Tibial artery (tissue), 4 donors: ENCODE results near the gene ZFAND2B.

Experiments used
- DNase-seq, 2 donors: peaks; one replicate each; pipeline ENCODE4 v3.0.0-alpha.2; 2019
- H3K27ac ChIP-seq, 2 donors: fragments of 200-600 bp; sonication (generic) in 1 of 2; 1 replicate in 1 of 2; 2 replicates in 1 of 2; pipeline ENCODE4 v1.5.1; 2018 to 2019; ENCODE audit warnings: mild to moderate bottlenecking in 1 of 2
- H3K27me3 ChIP-seq, 2 donors: fragments of 200-600 bp; sonication (generic) in 1 of 2; one replicate each; pipeline versions ENCODE4 v1.5.1 to v1.6.0; 2016 to 2019
- H3K36me3 ChIP-seq, 3 donors: fragments of 200-600 bp; sonication (generic) in 2 of 3; one replicate each; pipeline ENCODE4 v1.5.1; 2016 to 2019; ENCODE audit warnings: mild to moderate bottlenecking in 2 of 3
- H3K4me1 ChIP-seq, 4 donors: fragments of 200-600 bp; sonication (generic) in 2 of 4; 1 replicate in 3 of 4; 2 replicates in 1 of 4; pipeline ENCODE4 v1.5.1; 2016 to 2019
- H3K4me3 ChIP-seq, 2 donors: fragments of 200-600 bp; sonication (generic) in 1 of 2; 1 replicate in 1 of 2; 2 replicates in 1 of 2; pipeline ENCODE4 v1.5.1; 2018 to 2019; ENCODE audit warnings: mild to moderate bottlenecking in 2 of 2
- H3K9me3 ChIP-seq, 3 donors: fragments of 200-600 bp; sonication (generic) in 1 of 3; one replicate each; pipeline ENCODE4 v1.5.1; 2016 to 2019
- intact Hi-C: fragments of 100-400 bp; cut with DNase I; formaldehyde crosslinking; loops from one replicate; pipeline ENCODE4 v1.15.0; 2023; ENCODE audit warnings: low total_unique reads
- TF ChIP-seq, protein P1 (sequence below), 2 experiments: fragments of 200-600 bp in 1 of 2; fragments of 450-650 bp in 1 of 2; IDR thresholded peaks; one replicate each; pipeline ENCODE4 v1.5.1; 2017 to 2019; ENCODE audit warnings: antibody characterized with exemption in 2 of 2, mild to moderate bottlenecking in 1 of 2, moderate library complexity in 1 of 2

The ZFAND2B gene

DNA sequence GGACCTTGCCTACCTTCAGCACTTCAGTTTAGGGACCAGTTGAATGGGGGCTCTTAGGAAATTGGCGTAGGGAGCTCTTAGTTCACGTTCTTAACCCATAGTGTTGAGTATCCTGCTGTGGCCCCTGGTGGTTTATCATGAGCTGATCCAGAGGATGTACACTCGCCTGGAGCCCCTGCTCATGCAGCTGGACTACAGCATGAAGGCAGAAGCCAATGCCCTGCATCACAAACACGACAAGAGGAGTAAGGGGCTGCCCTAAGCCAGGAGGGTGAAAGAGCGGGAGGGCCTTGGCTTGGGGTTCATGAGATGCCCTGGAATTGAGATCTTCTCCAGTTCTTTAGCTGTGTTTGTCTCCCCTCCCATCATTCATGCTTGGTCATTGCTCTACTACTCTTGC is 25.6 kb upstream of the ZFAND2B start:
- intact Hi-C loops, result no loop called here
- Histone ChIP-seq H3K27me3 (no peaks in the 10 kb centered on the region), H3K27ac (no peak overlapping the region), H3K4me3 (no peak overlapping the region), H3K4me1 (peaks cover 4 to 19% (median 17%) of the 10 kb centered on the region in 4 donors), H3K36me3 (peaks cover 47 to 55% (median 54%) of the 10 kb centered on the region in 3 donors), H3K9me3 (no peaks in the 10 kb centered on the region)
- no peak for DNase-seq
- TF ChIP-seq, protein P1, sequence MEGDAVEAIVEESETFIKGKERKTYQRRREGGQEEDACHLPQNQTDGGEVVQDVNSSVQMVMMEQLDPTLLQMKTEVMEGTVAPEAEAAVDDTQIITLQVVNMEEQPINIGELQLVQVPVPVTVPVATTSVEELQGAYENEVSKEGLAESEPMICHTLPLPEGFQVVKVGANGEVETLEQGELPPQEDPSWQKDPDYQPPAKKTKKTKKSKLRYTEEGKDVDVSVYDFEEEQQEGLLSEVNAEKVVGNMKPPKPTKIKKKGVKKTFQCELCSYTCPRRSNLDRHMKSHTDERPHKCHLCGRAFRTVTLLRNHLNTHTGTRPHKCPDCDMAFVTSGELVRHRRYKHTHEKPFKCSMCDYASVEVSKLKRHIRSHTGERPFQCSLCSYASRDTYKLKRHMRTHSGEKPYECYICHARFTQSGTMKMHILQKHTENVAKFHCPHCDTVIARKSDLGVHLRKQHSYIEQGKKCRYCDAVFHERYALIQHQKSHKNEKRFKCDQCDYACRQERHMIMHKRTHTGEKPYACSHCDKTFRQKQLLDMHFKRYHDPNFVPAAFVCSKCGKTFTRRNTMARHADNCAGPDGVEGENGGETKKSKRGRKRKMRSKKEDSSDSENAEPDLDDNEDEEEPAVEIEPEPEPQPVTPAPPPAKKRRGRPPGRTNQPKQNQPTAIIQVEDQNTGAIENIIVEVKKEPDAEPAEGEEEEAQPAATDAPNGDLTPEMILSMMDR (IDR thresholded peaks at IDR 0.05), result no peak

DNA sequence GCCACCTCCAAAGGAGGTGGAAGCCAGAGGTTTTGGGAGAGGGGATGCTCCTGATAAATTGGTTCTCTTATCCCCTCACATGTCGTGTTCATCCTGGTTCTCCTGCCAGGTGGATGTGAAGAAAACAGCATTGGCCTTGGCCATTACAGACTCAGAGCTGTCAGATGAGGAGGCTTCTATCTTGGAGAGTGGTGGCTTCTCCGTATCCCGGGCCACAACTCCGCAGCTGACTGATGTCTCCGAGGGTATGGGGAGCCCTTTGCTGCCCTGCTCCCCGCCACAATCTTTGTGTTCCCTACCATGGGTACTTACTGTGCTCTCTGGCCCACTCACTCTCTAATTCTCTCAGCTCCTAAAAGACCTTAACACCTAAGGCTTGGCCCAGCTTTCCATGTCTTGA is 25.1 kb upstream of the ZFAND2B start:
- Histone ChIP-seq H3K27ac (no peak overlapping the region), H3K27me3 (no peaks in the 10 kb centered on the region), H3K36me3 (peaks cover 47 to 55% (median 54%) of the 10 kb centered on the region in 3 donors), H3K4me1 (peaks cover 4 to 18% (median 17%) of the 10 kb centered on the region in 4 donors), H3K4me3 (no peak overlapping the region), H3K9me3 (no peaks in the 10 kb centered on the region)
- intact Hi-C loops, result no loop called here
- no peak for DNase-seq
- TF ChIP-seq, protein P1 (IDR thresholded peaks at IDR 0.05), result no peak

DNA sequence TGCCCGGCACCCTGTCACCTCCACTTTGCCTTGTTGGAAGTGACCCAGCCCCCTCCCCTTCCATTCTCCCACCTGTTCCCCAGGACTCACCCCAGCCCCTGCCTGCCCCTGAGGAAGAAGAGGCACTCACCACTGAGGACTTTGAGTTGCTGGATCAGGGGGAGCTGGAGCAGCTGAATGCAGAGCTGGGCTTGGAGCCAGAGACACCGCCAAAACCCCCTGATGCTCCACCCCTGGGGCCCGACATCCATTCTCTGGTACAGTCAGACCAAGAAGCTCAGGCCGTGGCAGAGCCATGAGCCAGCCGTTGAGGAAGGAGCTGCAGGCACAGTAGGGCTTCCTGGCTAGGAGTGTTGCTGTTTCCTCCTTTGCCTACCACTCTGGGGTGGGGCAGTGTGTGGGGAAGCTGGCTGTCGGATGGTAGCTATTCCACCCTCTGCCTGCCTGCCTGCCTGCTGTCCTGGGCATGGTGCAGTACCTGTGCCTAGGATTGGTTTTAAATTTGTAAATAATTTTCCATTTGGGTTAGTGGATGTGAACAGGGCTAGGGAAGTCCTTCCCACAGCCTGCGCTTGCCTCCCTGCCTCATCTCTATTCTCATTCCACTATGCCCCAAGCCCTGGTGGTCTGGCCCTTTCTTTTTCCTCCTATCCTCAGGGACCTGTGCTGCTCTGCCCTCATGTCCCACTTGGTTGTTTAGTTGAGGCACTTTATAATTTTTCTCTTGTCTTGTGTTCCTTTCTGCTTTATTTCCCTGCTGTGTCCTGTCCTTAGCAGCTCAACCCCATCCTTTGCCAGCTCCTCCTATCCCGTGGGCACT is 24.0 kb upstream of the ZFAND2B start:
- Histone ChIP-seq H3K27me3 (no peaks in the 10 kb centered on the region), H3K4me3 (no peak overlapping the region), H3K27ac (no peak overlapping the region), H3K4me1 (peaks cover 4 to 18% (median 17%) of the 10 kb centered on the region in 4 donors), H3K9me3 (no peaks in the 10 kb centered on the region), H3K36me3 (peaks cover 47 to 55% (median 54%) of the 10 kb centered on the region in 3 donors)
- intact Hi-C loops, result no loop called here
- no peak for DNase-seq
- TF ChIP-seq, protein P1 (IDR thresholded peaks at IDR 0.05), result no peak

DNA sequence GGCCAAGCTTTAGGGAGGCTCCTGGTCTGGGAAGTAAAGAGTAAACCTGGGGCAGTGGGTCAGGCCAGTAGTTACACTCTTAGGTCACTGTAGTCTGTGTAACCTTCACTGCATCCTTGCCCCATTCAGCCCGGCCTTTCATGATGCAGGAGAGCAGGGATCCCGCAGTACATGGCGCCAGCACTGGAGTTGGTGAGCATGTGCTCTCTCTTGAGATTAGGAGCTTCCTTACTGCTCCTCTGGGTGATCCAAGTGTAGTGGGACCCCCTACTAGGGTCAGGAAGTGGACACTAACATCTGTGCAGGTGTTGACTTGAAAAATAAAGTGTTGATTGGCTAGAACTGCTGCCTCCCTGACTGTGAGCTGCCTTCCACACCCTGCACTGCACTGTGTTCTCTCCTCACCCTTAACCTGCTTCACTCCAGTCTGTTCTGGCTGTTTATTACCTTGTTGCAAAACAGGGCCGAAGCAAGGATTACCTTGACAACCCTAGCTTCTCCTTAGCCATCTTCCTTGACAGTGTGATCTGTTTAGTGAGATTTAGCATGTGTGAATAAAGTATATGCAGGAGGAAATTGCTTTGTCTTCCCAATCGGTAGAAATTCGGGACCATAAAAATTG is 23.3 kb upstream of the ZFAND2B start:
- no peak overlapping the region for H3K27ac ChIP-seq
- no peak for DNase-seq
- no peak overlapping the region for H3K4me3 ChIP-seq
- H3K27me3 ChIP-seq, result no peaks in the 10 kb centered on the region
- intact Hi-C loops, result no loop called here
- peaks cover 47 to 55% (median 54%) of the 10 kb centered on the region in 3 donors for H3K36me3 ChIP-seq
- no peaks in the 10 kb centered on the region for H3K9me3 ChIP-seq
- H3K4me1 ChIP-seq, result peaks cover 4 to 18% (median 17%) of the 10 kb centered on the region in 4 donors
- TF ChIP-seq, protein P1 (IDR thresholded peaks at IDR 0.05), result no peak

DNA sequence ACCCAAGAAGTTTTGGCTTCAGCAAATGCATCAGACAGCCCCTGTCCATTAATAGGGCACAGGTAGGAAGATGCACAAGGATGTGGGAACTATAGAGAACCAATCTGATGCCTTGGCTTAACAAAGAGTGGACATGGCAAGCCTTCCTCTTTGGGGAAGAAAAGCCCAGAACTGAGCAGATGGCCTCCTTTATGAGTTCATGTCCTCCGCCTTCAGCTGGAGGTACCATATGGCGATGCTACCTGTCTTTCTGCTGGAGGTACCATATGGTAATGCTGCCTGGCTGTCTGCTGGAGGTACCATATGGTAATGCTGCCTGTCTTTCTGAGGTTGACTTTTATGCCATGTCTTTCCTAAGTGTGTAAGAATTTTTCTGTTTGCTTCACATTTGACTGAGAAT is 22.5 kb upstream of the ZFAND2B start:
- intact Hi-C loops, result no loop called here
- peaks cover 47 to 55% (median 54%) of the 10 kb centered on the region in 3 donors for H3K36me3 ChIP-seq

More for the DNA sequence above, 22.5 kb upstream of the ZFAND2B start:
- Histone ChIP-seq H3K4me1 (peaks cover under 1 to 12% (median 10%) of the 10 kb centered on the region in 4 donors), H3K4me3 (no peak overlapping the region), H3K27ac (no peak overlapping the region), H3K9me3 (no peaks in the 10 kb centered on the region), H3K27me3 (no peaks in the 10 kb centered on the region)
- TF ChIP-seq, protein P1 (IDR thresholded peaks at IDR 0.05), result no peak
- DNase-seq, result no peak
